GM18526 (cell line): ENCODE measurements around the gene ANK3.

Experiments
- POLR2A ChIP-seq: IDR thresholded peaks from 3 replicates; pipeline ENCODE4 v1.6.1; 2011; ENCODE audit not compliant: insufficient read length; ENCODE audit errors: extremely low read depth

Gene ANK3

DNA sequence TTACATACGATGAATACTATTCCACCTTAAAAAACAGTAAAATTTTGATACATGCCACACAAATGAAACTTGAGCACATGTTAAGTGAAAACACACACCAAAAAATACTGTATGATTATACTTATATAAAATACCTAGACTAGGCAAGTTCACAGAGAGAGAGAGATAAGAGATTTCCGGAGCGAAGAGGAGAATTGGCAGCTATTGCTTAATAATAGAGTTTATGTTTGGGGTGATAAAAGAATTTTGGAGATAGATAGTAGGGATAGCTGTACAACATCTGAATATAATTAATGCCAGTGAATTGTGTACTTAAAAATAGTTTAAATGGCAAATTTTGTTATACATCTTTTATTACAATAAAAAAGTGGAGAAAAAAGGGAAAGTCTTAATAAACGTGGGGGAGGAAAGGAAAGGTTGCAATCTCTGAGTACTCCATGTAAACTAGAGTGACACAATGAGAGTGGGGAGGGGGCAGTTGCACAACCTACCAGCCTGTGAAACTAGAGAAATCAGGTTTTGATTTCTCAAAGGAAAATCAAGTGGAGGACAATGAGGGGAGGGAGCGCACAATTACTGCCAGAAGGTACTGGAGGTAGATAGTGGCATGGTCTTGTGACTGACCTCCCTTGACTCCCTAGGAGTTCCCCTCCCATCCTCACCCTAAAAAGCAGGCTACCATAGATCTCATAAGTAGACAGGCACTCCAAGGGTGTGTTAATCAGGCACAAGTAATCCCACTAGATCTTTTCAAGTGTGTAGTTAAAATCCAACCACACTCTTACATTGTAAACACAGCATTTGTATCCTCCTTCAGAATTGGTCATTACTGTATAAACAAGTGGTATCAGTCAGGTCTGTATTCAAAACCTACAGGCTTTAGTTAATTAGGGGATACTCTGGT lies 31.6 kb upstream of the ANK3 start:
- no peak for TF ChIP-seq POLR2A

DNA sequence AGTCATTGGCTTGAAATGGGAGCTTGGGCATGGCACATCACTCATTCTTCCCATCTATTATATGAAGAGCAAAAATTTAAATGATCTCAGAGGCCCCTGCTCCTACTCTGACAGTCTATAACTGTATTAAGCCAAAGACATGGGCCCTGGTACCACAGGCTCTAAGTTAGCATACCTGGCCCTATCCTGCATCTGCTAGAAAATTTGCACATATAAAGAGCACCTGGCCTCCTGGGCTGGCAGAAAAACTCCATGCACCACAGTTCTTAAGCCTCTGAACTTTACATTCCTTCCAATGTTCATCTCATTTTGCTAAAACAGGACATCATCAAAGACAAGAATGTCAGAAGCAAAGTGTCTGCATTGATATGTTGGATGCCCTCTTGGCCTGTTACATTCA lies 29.6 kb upstream of the ANK3 start:
- TF ChIP-seq POLR2A = no peak

DNA sequence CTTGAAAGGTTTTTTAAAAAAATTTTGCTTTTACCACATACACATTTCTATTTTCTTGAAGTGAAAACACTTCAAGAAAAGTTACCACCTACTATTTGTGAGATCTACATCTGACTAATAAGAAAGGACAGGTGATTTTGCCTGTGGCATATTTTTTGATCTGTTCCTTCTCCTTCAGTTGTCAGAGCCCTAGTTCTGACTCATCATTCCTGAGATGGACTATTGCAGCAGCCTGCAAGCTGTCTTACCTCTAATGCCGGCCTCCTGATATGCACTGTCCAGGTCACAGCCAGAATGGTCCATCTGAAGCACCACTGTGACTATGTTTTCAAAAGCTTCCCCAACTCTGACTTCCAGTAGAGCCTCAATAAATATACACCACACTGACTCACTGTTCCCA lies 28.2 kb upstream of the ANK3 start:
- no peak for TF ChIP-seq POLR2A

DNA sequence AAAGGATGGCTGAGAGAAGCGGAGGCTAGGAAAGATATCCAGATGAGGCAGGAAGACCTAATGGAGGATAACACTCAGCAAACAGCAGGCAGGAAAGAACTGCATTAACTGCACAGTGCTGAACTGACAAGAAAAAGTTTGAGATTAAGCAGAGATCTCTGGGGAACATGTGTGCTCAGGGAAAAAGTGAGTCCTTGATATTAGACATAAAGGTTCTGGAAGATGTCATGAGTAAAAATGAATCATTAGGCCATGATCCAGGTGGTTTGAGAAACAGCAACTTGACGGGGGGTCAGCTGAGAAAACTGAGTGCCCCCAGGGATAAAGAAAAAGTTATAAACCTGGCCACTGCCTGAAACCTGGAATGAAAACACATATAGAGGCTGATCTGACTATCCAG lies 27.3 kb upstream of the ANK3 start:
- no peak for TF ChIP-seq POLR2A

DNA sequence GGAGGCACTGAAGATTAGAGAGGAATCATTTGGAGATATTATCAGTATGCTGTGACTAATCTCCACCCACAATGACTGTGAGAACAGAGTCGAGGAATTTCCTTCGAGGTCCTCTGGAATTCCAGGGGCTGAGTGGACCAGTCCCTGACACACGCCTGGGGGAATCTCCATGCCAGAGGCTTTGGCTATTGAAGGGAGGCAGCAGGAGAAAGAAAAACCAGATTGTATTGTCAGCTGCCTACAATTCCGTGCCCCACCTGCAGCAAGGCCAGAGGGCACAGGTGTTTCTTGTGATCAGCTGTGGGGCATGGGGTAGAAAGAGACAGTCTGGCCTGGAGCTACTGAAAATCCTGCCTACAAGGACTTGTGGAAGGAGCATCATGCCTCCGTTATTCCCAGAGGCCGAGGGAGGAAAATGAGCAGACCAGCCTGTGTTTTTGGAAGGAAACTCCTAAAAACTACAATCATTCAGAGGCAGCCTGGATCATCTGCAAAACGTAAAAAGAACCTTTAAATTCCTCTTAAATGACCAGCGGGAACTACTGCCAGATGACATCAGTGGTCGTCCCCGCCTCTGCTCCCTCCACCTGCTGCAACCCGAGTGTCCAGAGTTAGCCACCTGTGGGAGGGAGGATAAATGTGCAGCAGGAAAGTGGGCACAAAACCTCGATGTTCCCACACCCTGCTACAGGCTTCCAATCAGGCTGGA lies 25.4 kb upstream of the ANK3 start:
- no peak for TF ChIP-seq POLR2A

DNA sequence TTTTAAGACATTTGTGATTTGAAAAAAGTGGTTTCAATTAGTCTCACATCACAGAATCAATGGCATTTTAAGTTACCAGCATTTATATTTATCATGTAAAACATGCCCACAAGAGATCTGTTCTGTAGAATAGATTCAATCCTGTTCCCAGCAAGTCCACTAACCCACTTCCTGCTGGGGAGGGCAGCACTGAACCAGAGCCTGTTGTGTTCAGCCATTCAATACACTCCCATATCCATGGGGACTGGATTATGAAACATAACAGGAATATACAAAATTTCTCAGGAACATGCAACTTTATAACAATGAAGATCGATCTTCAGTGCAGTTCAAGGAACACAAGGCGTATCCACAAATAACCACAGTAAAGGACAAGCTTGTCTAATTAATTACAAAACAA lies 24.4 kb upstream of the ANK3 start:
- no peak for TF ChIP-seq POLR2A

DNA sequence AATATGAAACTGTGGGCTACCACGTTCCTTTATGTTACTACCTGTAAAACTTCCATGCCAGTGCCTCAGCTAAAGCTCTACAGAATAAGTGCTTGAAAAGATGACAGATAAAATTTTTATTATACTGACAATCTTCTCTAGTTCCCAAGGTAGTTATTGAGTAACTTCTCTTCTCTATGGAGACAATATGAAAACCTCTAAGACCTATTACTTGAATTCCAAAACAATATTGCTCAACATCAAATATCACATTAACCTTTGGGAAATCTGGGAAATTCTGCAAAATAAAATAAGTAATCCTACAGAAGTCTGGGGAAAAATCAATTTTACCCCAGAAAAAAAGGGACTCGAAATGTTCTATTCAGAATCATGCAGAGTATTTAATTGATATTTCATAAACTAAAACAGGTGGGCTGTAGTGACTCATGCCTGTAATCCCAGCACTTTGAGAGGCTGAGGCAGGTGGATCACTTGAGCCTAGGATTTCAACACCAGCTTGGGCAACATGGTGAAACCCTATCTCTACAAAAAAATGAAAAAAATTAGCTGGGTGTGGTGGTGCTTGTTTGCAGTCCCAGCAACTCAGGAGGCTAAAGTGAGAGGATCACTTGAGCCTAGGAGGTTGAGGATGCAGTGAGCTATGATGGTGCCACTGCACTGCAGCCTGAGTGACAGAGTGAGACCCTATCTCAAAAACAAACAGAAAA lies 23.8 kb upstream of the ANK3 start:
- no peak for TF ChIP-seq POLR2A

DNA sequence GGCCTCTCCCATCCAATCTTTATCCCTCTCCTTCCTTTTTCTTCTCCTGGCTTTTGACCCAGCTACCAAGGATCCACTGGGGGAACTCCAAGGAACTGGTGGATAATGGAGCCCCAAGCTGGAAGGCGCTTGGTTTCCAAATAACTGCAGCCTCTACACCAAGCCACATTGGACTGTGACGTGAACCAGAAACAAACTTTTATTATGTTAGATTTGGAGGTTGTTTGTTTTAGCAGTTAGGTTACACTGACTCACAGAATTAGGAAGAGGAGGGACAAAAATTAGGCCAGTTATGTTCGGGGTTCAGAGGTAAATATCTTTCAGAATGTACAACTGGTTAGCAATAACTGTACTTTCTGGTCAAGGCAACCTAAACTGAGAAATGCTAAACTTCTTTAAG lies 21.3 kb upstream of the ANK3 start:
- TF ChIP-seq POLR2A = no peak

DNA sequence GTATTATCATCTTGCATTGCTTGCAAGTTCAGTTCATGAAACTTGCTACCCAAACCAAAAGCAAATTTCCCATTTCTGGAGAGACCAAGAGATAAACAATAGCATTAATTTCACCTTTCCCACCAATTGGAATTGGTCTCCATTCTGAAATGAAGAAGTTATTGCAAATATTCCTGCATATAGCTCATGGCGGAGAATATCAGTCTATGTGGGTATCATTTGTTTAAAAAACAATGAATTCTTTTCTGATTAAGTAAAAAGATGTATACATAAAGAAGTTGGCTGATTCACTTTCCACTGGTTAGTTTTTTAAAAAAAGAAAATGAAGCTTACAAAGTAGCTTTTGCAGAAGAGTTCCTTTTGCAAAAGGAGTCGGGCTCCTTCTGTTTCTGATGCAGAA lies 19.5 kb upstream of the ANK3 start:
- no peak for TF ChIP-seq POLR2A

DNA sequence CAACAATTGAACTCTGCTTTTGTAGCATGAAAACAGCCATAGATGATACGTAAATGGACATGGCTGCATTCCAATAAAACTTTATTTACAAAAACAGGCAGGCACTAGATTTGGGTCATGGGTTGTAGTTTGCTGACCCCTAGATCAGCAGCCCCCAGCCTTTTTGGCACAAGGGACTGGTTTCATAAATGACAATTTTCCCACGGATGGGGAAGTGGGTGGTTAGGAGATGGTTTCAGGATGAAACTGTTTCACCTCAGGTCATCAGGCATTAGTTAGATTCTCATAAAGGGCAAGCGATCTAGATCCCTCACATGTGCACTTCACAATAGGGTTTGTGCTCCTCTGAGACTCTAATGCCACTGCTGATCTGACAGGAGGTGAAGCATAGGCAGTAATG lies 16.5 kb upstream of the ANK3 start:
- no peak for TF ChIP-seq POLR2A

DNA sequence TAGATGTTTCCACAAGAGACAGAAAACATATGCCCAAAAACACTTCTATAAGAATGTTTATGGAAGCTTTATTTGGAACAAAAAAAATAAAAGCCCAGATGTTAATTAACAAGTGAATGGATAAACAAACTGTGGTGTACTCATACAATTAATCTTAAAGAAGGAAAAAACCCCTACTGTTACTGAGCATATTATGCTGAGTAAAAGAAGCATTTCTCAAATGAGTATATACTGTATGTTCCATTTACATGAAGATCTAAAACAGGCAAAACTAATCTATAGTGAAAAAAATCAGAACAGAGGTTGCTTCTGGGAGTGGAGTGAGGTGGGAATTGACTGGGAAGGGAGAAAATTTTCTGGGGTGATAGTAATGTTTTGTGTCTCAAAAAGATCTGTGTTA lies 15.5 kb upstream of the ANK3 start:
- no peak for TF ChIP-seq POLR2A

DNA sequence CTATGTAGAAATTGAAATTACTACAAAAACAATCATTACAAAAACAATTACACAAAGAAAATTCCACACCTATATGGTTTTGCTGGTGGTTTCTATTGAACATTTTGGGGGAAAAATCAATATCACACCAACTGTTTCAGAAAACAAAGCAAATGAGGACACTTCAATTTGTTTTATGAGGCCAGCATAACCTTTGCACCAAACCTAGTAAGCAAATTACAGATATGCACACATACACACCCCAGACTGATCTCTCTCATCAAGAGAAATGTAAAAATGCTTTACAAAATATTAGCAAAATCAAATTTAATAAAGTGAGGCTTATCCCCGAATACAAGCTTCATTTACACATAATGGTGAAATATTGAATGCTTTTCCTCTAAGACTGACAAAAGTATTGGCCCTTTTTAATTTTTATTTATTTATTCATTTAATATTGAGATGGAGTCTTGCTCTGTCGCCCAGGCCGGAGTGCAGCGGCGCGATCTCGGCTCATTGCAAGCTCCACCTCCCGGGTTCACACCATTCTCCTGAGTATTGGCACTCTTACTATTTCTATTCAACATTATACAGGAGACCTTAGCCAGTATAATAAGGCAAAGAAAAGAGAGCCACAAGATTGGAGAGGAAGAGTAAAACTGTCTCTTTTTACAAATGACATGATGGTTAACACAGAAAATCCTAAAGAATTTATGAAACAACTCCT lies 13.6 kb upstream of the ANK3 start:
- TF ChIP-seq POLR2A = no peak

DNA sequence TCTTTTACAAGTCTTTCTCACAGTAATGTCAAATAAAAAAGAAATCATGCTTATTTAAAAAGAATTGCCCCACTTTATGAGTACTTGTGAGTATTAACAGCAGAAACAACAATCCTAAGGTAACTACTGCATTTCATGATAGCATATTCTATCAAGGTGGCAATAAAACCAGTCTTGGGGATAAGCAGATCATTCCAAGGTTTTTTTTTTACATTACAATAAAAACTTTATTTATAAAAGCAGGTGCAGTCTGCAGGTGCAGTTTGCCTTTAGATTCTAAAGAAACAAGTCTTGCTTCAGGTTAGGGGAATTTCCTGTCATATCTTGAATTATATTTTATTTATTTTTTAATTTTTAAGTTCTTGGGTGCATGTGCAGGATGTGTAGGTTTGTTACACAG lies 10.7 kb upstream of the ANK3 start:
- no peak for TF ChIP-seq POLR2A

DNA sequence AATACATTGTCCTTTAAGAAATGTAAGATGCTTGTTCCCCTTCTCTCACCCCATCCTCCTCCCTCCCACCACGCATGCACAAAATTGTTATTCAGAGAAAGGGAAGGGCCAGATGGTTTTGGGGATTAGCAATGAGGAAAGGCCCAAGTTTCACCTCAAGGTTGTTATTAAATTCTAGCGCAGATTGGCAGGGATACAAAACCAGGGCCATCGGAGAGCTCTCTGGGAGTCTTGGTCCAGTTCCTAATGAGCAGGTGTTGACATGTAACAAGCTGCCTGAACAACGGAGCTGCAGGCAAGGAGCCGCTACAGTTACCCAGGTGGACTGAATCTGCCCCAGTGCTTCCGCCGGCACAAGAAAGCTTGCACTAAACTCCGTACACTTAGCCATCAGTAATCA lies 9.7 kb upstream of the ANK3 start:
- no peak for TF ChIP-seq POLR2A

DNA sequence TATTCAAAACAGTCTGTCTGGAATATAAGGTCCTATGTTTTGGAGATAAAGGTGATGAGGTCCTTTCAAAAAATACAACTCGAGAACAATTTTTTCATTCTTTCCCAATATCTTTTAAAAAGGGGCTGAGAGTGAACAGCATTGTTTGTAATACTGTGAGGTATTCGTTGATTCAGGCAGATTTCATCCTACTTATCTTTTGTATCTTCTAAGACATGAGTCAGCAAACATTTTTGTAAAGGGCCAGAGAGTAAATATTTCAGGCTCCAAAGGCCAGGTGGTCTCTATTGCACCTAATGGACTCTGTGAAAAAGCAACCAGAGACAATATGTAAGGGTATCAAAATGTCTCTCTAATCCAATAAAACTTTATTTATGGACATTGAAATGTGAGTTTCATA lies 8.1 kb upstream of the ANK3 start:
- TF ChIP-seq POLR2A = no peak

DNA sequence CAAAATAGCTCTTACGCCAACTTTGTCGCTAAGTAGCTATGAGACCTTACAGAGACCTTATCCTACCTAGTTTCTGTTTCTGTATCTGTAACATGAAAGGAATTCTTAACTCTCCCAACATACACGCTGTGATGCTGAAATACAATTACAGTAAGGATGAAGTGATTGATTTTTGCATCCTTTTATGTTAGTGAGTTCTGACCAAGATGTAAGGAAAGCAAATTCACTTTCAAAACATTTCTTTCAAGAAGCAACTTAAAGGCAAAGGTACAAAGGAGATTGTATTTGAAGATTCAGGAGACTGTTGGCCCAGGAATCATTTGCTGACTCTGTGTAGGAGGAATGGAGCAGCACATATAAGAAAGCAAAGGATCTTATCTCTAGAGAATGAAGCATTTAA lies 7.1 kb upstream of the ANK3 start:
- no peak for TF ChIP-seq POLR2A

DNA sequence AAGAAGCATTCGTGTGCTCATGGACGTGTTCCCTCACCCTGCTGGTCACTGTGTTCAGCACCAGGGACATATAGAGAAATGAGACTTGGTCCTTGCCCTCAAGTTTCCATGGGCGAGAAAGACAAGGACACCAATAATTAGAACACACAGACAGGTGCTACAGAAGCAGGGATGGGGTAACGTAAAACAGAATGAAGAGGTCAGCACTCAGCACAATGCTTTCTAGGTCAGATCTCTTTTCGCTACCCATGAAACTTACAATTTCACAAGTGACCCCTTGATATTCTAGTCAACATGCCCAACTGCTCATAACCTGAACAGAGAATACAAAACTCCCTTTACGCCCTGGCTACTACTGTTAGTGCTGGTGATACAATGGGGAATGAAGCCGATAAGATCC lies 6.0 kb upstream of the ANK3 start:
- TF ChIP-seq POLR2A = no peak
